ENCODE measurements around the gene GAK. TPM values are rescaled to one million over a fixed set of nuclear protein-coding genes. Genes with fewer than 3 reads are reported as not detected.
A peak's percentile ranks its signal among the peaks of the same experiment; 100 is the strongest.

The GAK gene
- total and polyA plus RNA-seq, 2 of the 13 experiments (the other 11 are each of a cell fraction or from before 2014, with no cell fraction given) = 17.5 to 44.3 TPM

- TF ChIP-seq PRDM15 (CRISPR knock-in tag; IDR thresholded peaks at IDR 0.05) (no peak), RCOR2 (CRISPR knock-in tag; IDR thresholded peaks at IDR 0.05) (no peak), ZNF496 (CRISPR knock-in tag; IDR thresholded peaks at IDR 0.05; ENCODE audit: insufficient replicate concordance) (no peak), THYN1 (CRISPR knock-in tag; IDR thresholded peaks at IDR 0.05; ENCODE audit: borderline replicate concordance, low read depth) (no peak), HDAC2 (CRISPR knock-in tag; IDR thresholded peaks at IDR 0.05) (peak; percentile 39; the same call in 1 of the 2 replicates), ZNF660 (CRISPR knock-in tag; IDR thresholded peaks at IDR 0.05; ENCODE audit: borderline replicate concordance, low read depth) (no peak), PHF20 (CRISPR knock-in tag; IDR thresholded peaks at IDR 0.05) (peak; percentile 95), ZNF225 (CRISPR knock-in tag; IDR thresholded peaks at IDR 0.05) (peak; percentile 41; the same call in 1 of the 2 replicates), POGK (CRISPR knock-in tag; conservative IDR thresholded peaks at IDR 0.05) (peak; percentile 75; the same call in 1 of the 2 replicates), ZNF780A (CRISPR knock-in tag; IDR thresholded peaks at IDR 0.05) (peak; percentile 76; the same call in 1 of the 2 replicates), REST (IDR thresholded peaks at IDR 0.05; ENCODE audit: borderline replicate concordance in 1 of 2, low read depth in 1 of 2, low read length in 2 of 2) (no peak; a peak in 1 of 4 replicates), ZMAT3 (CRISPR knock-in tag; conservative IDR thresholded peaks at IDR 0.05) (peak; percentile 86), TCF12 (IDR thresholded peaks at IDR 0.05) (no peak), TCF12 (CRISPR knock-in tag; IDR thresholded peaks at IDR 0.05) (no peak), TGIF2 (CRISPR knock-in tag; IDR thresholded peaks at IDR 0.05) (peak; percentile 96), PHF21A (CRISPR knock-in tag; IDR thresholded peaks at IDR 0.05) (no peak), MXD4 (CRISPR knock-in tag; IDR thresholded peaks at IDR 0.05) (peak; percentile 75; the same call in 1 of the 2 replicates), ATRX (CRISPR knock-in tag; IDR thresholded peaks at IDR 0.05; ENCODE audit: borderline replicate concordance) (no peak), MLX (CRISPR knock-in tag; IDR thresholded peaks at IDR 0.05) (no peak), MED8 (CRISPR knock-in tag; IDR thresholded peaks at IDR 0.05; ENCODE audit: insufficient replicate concordance) (peak; percentile 65)
Measured at GRCh38 chr4:931960-932712, at the start of gene GAK, which contains the start of gene TMEM175 (continued).
